ENCODE data around the gene RPAP3. TPM values are rescaled to one million over a fixed set of nuclear protein-coding genes. Genes with fewer than 3 reads are reported as not detected.

The RPAP3 gene
- total RNA-seq, 1 experiment from 2014 or later: 44.3 TPM

GRCh38 chr12:47736216-47736615 is 30.4 kb upstream of the RPAP3 start (continued):
- TF ChIP-seq ZNF532 (CRISPR knock-in tag; IDR thresholded peaks at IDR 0.05; ENCODE audit: borderline replicate concordance): no peak
- no peak for TF ChIP-seq GABPB1 (CRISPR knock-in tag; IDR thresholded peaks at IDR 0.05)
- no peak for TF ChIP-seq SOX15 (CRISPR knock-in tag; IDR thresholded peaks at IDR 0.05)
- TF ChIP-seq, protein P1, sequence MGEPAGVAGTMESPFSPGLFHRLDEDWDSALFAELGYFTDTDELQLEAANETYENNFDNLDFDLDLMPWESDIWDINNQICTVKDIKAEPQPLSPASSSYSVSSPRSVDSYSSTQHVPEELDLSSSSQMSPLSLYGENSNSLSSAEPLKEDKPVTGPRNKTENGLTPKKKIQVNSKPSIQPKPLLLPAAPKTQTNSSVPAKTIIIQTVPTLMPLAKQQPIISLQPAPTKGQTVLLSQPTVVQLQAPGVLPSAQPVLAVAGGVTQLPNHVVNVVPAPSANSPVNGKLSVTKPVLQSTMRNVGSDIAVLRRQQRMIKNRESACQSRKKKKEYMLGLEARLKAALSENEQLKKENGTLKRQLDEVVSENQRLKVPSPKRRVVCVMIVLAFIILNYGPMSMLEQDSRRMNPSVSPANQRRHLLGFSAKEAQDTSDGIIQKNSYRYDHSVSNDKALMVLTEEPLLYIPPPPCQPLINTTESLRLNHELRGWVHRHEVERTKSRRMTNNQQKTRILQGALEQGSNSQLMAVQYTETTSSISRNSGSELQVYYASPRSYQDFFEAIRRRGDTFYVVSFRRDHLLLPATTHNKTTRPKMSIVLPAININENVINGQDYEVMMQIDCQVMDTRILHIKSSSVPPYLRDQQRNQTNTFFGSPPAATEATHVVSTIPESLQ (CRISPR knock-in tag; IDR thresholded peaks at IDR 0.05): no peak
- TF ChIP-seq, protein P2, sequence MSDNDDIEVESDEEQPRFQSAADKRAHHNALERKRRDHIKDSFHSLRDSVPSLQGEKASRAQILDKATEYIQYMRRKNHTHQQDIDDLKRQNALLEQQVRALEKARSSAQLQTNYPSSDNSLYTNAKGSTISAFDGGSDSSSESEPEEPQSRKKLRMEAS (CRISPR knock-in tag; IDR thresholded peaks at IDR 0.05): no peak

GRCh38 chr12:47735649-47736048 is 29.8 kb upstream of the RPAP3 start:
- no peaks in the 10 kb centered on the region for H3K9me3 Mint-ChIP-seq
- POLR2A ChIA-PET: no interaction called here
- H3K36me3 Mint-ChIP-seq: no peaks in the 10 kb centered on the region
- peaks cover 26% of the 10 kb centered on the region for H3K4me1 Mint-ChIP-seq
- ATAC-seq: no peak
- H3K4me3 Mint-ChIP-seq: no peak overlapping the region
- no peak for DNase-seq (ENCODE audit: low spot score)
- peaks cover 7% of the 10 kb centered on the region; the same call in 1 of the 2 replicates for H3K27me3 Mint-ChIP-seq (ENCODE audit: low read depth)
- CTCF ChIA-PET: interaction anchor here (1.7 to 15.4 kb wide), 6 partner anchors 8 to 103 kb away, joined by 13 to 735 read pairs (median 42); partner anchors contain the start of genes RAPGEF3 and SLC48A1
- no peak overlapping the region for H3K27ac Mint-ChIP-seq
- no peak for TF ChIP-seq ZNF423 (CRISPR knock-in tag; IDR thresholded peaks at IDR 0.05)
- no peak for TF ChIP-seq CBFB (CRISPR knock-in tag; IDR thresholded peaks at IDR 0.05; ENCODE audit: low read depth)
- TF ChIP-seq OVOL2 (CRISPR knock-in tag; IDR thresholded peaks at IDR 0.05; ENCODE audit: borderline replicate concordance): no peak
- no peak for TF ChIP-seq PRDM15 (CRISPR knock-in tag; IDR thresholded peaks at IDR 0.05)
- no peak for TF ChIP-seq ZNF263 (CRISPR knock-in tag; IDR thresholded peaks at IDR 0.05; ENCODE audit: low read depth)
- TF ChIP-seq, protein P1 (CRISPR knock-in tag; IDR thresholded peaks at IDR 0.05): no peak
- no peak for TF ChIP-seq CREB1 (CRISPR knock-in tag; IDR thresholded peaks at IDR 0.05)
- no peak for TF ChIP-seq FOXJ3 (CRISPR knock-in tag; IDR thresholded peaks at IDR 0.05; ENCODE audit: borderline replicate concordance)
- TF ChIP-seq, protein P3, sequence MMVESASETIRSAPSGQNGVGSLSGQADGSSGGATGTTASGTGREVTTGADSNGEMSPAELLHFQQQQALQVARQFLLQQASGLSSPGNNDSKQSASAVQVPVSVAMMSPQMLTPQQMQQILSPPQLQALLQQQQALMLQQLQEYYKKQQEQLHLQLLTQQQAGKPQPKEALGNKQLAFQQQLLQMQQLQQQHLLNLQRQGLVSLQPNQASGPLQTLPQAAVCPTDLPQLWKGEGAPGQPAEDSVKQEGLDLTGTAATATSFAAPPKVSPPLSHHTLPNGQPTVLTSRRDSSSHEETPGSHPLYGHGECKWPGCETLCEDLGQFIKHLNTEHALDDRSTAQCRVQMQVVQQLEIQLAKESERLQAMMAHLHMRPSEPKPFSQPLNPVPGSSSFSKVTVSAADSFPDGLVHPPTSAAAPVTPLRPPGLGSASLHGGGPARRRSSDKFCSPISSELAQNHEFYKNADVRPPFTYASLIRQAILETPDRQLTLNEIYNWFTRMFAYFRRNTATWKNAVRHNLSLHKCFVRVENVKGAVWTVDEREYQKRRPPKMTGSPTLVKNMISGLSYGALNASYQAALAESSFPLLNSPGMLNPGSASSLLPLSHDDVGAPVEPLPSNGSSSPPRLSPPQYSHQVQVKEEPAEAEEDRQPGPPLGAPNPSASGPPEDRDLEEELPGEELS (CRISPR knock-in tag; IDR thresholded peaks at IDR 0.05): no peak
- TF ChIP-seq E2F5 (CRISPR knock-in tag; IDR thresholded peaks at IDR 0.05): no peak
- TF ChIP-seq ESRRA (CRISPR knock-in tag; IDR thresholded peaks at IDR 0.05; ENCODE audit: borderline replicate concordance): no peak
- TF ChIP-seq, protein P4, sequence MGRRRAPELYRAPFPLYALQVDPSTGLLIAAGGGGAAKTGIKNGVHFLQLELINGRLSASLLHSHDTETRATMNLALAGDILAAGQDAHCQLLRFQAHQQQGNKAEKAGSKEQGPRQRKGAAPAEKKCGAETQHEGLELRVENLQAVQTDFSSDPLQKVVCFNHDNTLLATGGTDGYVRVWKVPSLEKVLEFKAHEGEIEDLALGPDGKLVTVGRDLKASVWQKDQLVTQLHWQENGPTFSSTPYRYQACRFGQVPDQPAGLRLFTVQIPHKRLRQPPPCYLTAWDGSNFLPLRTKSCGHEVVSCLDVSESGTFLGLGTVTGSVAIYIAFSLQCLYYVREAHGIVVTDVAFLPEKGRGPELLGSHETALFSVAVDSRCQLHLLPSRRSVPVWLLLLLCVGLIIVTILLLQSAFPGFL (CRISPR knock-in tag; IDR thresholded peaks at IDR 0.05; ENCODE audit: borderline replicate concordance): no peak
- no peak for TF ChIP-seq ELF4 (CRISPR knock-in tag; IDR thresholded peaks at IDR 0.05; ENCODE audit: low read depth)
- no peak for TF ChIP-seq JUN (CRISPR knock-in tag; IDR thresholded peaks at IDR 0.05)
- TF ChIP-seq SMAD4 (CRISPR knock-in tag; IDR thresholded peaks at IDR 0.05): no peak
- no peak for TF ChIP-seq ZNF416 (CRISPR knock-in tag; IDR thresholded peaks at IDR 0.05)
